Smooth muscle cell (in vitro differentiated cells): ENCODE results near the gene IPO9. TPM values are rescaled to one million over a fixed set of nuclear protein-coding genes. Genes with fewer than 3 reads are reported as not detected.

ENCODE experiments used
- DNase-seq: peaks from one replicate; lab custom pipeline; 2025; ENCODE audit not compliant: unreplicated experiment; lab: John Stamatoyannopoulos, UW
- H2AFZ ChIP-seq: fragments of 200-600 bp; sonication (generic); 2 replicates; pipeline ENCODE4 v1.6.0; 2016; ENCODE audit warnings: antibody characterized with exemption, low read depth, mild to moderate bottlenecking
- H3F3A ChIP-seq: fragments of 200-600 bp; sonication (generic); 2 replicates; pipeline ENCODE4 v1.6.0; 2017; ENCODE audit warnings: antibody characterized with exemption, low read depth
- H3K27ac ChIP-seq: fragments of 200-600 bp; sonication (generic); 2 replicates; pipeline ENCODE4 v1.5.1; 2016; ENCODE audit warnings: low read depth, mild to moderate bottlenecking
- H3K27me3 ChIP-seq: fragments of 200-600 bp; sonication (generic); 2 replicates; pipeline ENCODE4 v1.6.1; 2016; ENCODE audit warnings: low read depth, mild to moderate bottlenecking
- H3K36me3 ChIP-seq: fragments of 200-600 bp; sonication (generic); 2 replicates; pipeline ENCODE4 v1.5.1; 2016; ENCODE audit warnings: low read depth
- H3K4me1 ChIP-seq: fragments of 200-600 bp; sonication (generic); 2 replicates; pipeline ENCODE4 v1.5.1; 2016; ENCODE audit warnings: low read depth
- H3K4me2 ChIP-seq: fragments of 200-600 bp; sonication (generic); 2 replicates; pipeline ENCODE4 v1.6.0; 2016; ENCODE audit warnings: mild to moderate bottlenecking
- H3K4me3 ChIP-seq: fragments of 200-600 bp; sonication (generic); 2 replicates; pipeline ENCODE4 v1.5.1; 2016; ENCODE audit warnings: mild to moderate bottlenecking
- H3K79me2 ChIP-seq: fragments of 200-600 bp; sonication (generic); 2 replicates; pipeline ENCODE4 v1.6.0; 2016; ENCODE audit warnings: low read depth, mild to moderate bottlenecking
- H3K9ac ChIP-seq: fragments of 200-600 bp; sonication (generic); 2 replicates; pipeline ENCODE4 v1.6.0; 2016; ENCODE audit warnings: low read depth
- H3K9me3 ChIP-seq: fragments of 200-600 bp; sonication (generic); replicated peaks from 2 replicates; pipeline ENCODE4 v1.5.1; 2016; ENCODE audit warnings: low read depth
- H4K20me1 ChIP-seq: fragments of 200-600 bp; sonication (generic); 2 replicates; pipeline ENCODE4 v1.6.0; 2016; ENCODE audit warnings: low read depth
- CTCF ChIP-seq: fragments of 200-600 bp; sonication (generic); IDR thresholded peaks from 2 replicates; pipeline ENCODE4 v1.5.1; 2017; ENCODE audit warnings: borderline replicate concordance, mild to moderate bottlenecking, antibody characterized with exemption; ENCODE audit not compliant: insufficient read depth, poor library complexity, severe bottlenecking
- WGBS: methylation state at CpG from one replicate; pipeline ENCODE4 v1.1.7; 2016; ENCODE audit warnings: low lambda C conversion rate; 5-methylcytosine and 5-hydroxymethylcytosine counted together
- polyA plus RNA-seq: library from polyadenylated mRNA; unstranded; fragments of >200 nt; fragmentation: Nextera tagmentation; extraction: Ambion mirVana; gene quantifications from 2 replicates; pipeline ENCODE4 v1.2.1, GENCODE V29; 2016
- total RNA-seq: library from RNA; depleted of rRNA; stranded (reverse); fragments of >200 nt; gene quantifications from 2 replicates; pipeline ENCODE4 v1.2.3, GENCODE V29; 2014

Gene IPO9
- total and polyA plus RNA-seq, 2 experiments from 2014 or later = 24.9 to 43.6 TPM

- H3K4me1 ChIP-seq = peaks cover 8% of the 10 kb centered on the region
- DNase-seq = no peak
- no peak for TF ChIP-seq CTCF
- no peaks in the 10 kb centered on the region for H3K36me3 ChIP-seq
- H3K4me3 ChIP-seq = no peak overlapping the region
- H3K79me2 ChIP-seq = no peaks in the 10 kb centered on the region
- no peak overlapping the region for H3K27ac ChIP-seq
- H3K9ac ChIP-seq = no peak overlapping the region
- H4K20me1 ChIP-seq = no peaks in the 10 kb centered on the region
- no peak overlapping the region for H2AFZ ChIP-seq
- H3F3A ChIP-seq = no peaks in the 10 kb centered on the region
- 96% methylated on average over 7 of the region's 7 CpGs for WGBS
- H3K9me3 ChIP-seq = no peaks in the 10 kb centered on the region
- peak overlapping the region; percentile 98 for H3K4me2 ChIP-seq
- no peaks in the 10 kb centered on the region for H3K27me3 ChIP-seq
These were observed 61.3 kb downstream of the IPO9 start for GRCh38 chr1:201890223-201890622.

GRCh38 chr1:201890806-201891450 lies 62.0 kb downstream of the IPO9 start:
- no peak overlapping the region for H3K9ac ChIP-seq
- H3K27ac ChIP-seq = no peak overlapping the region
- H4K20me1 ChIP-seq = no peaks in the 10 kb centered on the region
- no peaks in the 10 kb centered on the region for H3K79me2 ChIP-seq
- no peak for TF ChIP-seq CTCF
- WGBS = 87% methylated on average over 3 of the region's 3 CpGs
- H3F3A ChIP-seq = no peaks in the 10 kb centered on the region
- no peak for DNase-seq
- no peaks in the 10 kb centered on the region for H3K27me3 ChIP-seq
- H3K9me3 ChIP-seq = no peaks in the 10 kb centered on the region
- peaks cover 8% of the 10 kb centered on the region for H3K4me1 ChIP-seq
- no peak overlapping the region for H3K4me3 ChIP-seq
- H3K36me3 ChIP-seq = no peaks in the 10 kb centered on the region
- H3K4me2 ChIP-seq = no peak overlapping the region
- no peak overlapping the region for H2AFZ ChIP-seq

- Histone ChIP-seq H3F3A (no peaks in the 10 kb centered on the region), H3K4me1 (peaks cover 8% of the 10 kb centered on the region), H2AFZ (no peak overlapping the region), H3K27me3 (no peaks in the 10 kb centered on the region), H3K4me2 (no peak overlapping the region), H3K4me3 (no peak overlapping the region), H3K79me2 (no peaks in the 10 kb centered on the region), H3K27ac (no peak overlapping the region), H4K20me1 (no peaks in the 10 kb centered on the region), H3K36me3 (no peaks in the 10 kb centered on the region), H3K9ac (no peak overlapping the region), H3K9me3 (no peaks in the 10 kb centered on the region)
- WGBS = 93% methylated on average over 5 of the region's 5 CpGs
- TF ChIP-seq CTCF = no peak
- no peak for DNase-seq
These were observed 62.6 kb downstream of the IPO9 start for GRCh38 chr1:201891451-201892045.

GRCh38 chr1:201892211-201892610 lies 63.3 kb downstream of the IPO9 start:
- no peaks in the 10 kb centered on the region for H3K9me3 ChIP-seq
- H4K20me1 ChIP-seq = no peaks in the 10 kb centered on the region
- H3K4me2 ChIP-seq = no peak overlapping the region
- peaks cover 8% of the 10 kb centered on the region for H3K4me1 ChIP-seq
- no peak overlapping the region for H2AFZ ChIP-seq
- DNase-seq = no peak
- no peaks in the 10 kb centered on the region for H3K36me3 ChIP-seq
- WGBS = 96% methylated on average over 6 of the region's 6 CpGs
- H3K9ac ChIP-seq = no peak overlapping the region
- H3F3A ChIP-seq = no peaks in the 10 kb centered on the region
- no peak overlapping the region for H3K4me3 ChIP-seq
- no peak for TF ChIP-seq CTCF
- H3K27ac ChIP-seq = no peak overlapping the region
- H3K79me2 ChIP-seq = no peaks in the 10 kb centered on the region
- H3K27me3 ChIP-seq = no peaks in the 10 kb centered on the region
